ENCODE results near the gene TMEM80.

DNA sequence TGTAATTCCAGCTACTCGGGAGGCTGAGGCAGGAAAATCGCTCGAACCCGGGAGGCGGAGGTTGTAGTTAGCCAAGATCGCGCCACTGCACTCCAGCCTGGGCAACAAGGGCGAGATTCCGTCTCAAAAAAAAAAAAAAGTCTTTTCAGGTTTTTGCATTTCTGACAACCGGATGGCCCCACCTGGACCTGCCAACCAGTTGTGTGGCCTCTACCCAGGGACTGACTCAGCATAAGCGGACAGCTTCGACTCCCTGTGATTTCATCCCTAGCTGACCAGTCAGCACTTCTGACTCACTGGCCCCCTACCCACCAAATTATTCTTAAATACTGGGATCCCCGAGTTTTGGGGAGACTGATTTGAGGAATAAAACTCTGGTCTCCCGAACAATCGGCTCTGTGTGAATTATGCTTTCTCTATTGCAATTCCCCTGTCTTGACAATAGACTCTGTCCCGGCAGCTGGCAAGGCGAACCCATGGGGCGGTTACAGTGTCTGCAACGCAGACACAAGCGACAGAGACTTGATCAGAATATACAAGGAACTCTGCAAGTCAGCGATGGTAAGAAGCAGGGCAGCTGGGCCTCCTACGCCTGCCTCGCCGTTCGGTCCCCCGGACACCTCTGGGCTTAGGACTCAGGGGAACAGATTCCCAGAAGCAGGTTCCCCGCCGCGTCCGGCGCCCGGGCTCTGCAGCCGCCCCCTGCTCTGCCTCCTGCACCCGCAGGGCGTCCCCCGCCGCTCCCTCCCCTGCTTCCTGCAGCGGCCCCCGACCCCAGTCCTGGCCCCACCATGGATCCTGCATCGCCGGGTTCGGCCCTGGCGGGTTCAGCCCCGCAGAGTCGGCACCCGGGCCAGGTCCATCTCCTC, 50.9 kb downstream of the TMEM80 start:
- TF ChIP-seq, protein P1, sequence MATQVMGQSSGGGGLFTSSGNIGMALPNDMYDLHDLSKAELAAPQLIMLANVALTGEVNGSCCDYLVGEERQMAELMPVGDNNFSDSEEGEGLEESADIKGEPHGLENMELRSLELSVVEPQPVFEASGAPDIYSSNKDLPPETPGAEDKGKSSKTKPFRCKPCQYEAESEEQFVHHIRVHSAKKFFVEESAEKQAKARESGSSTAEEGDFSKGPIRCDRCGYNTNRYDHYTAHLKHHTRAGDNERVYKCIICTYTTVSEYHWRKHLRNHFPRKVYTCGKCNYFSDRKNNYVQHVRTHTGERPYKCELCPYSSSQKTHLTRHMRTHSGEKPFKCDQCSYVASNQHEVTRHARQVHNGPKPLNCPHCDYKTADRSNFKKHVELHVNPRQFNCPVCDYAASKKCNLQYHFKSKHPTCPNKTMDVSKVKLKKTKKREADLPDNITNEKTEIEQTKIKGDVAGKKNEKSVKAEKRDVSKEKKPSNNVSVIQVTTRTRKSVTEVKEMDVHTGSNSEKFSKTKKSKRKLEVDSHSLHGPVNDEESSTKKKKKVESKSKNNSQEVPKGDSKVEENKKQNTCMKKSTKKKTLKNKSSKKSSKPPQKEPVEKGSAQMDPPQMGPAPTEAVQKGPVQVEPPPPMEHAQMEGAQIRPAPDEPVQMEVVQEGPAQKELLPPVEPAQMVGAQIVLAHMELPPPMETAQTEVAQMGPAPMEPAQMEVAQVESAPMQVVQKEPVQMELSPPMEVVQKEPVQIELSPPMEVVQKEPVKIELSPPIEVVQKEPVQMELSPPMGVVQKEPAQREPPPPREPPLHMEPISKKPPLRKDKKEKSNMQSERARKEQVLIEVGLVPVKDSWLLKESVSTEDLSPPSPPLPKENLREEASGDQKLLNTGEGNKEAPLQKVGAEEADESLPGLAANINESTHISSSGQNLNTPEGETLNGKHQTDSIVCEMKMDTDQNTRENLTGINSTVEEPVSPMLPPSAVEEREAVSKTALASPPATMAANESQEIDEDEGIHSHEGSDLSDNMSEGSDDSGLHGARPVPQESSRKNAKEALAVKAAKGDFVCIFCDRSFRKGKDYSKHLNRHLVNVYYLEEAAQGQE (tag by site-specific recombination; IDR thresholded peaks at IDR 0.05): no peak
- TF ChIP-seq, protein P2, sequence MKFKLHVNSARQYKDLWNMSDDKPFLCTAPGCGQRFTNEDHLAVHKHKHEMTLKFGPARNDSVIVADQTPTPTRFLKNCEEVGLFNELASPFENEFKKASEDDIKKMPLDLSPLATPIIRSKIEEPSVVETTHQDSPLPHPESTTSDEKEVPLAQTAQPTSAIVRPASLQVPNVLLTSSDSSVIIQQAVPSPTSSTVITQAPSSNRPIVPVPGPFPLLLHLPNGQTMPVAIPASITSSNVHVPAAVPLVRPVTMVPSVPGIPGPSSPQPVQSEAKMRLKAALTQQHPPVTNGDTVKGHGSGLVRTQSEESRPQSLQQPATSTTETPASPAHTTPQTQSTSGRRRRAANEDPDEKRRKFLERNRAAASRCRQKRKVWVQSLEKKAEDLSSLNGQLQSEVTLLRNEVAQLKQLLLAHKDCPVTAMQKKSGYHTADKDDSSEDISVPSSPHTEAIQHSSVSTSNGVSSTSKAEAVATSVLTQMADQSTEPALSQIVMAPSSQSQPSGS (tag by site-specific recombination; IDR thresholded peaks at IDR 0.05; ENCODE audit: low read depth): no peak
- TF ChIP-seq ZNF830 (tag by site-specific recombination; IDR thresholded peaks at IDR 0.05; ENCODE audit: low read depth) (no peak), CTCF (tag by site-specific recombination; IDR thresholded peaks at IDR 0.05) (no peak), GLIS1 (tag by site-specific recombination; IDR thresholded peaks at IDR 0.05) (peak; percentile 38; the same call in 1 of the 2 replicates), ZFP41 (tag by site-specific recombination; IDR thresholded peaks at IDR 0.05; ENCODE audit: borderline replicate concordance) (no peak), SCRT1 (tag by site-specific recombination; IDR thresholded peaks at IDR 0.05; ENCODE audit: borderline replicate concordance) (no peak), ZNF16 (tag by site-specific recombination; IDR thresholded peaks at IDR 0.05; ENCODE audit: low read depth) (no peak), HOXA7 (CRISPR knock-in tag; IDR thresholded peaks at IDR 0.05; ENCODE audit: borderline replicate concordance) (no peak), ZBTB26 (tag by site-specific recombination; optimal IDR thresholded peaks at IDR 0.05) (no peak), ZNF530 (tag by site-specific recombination; IDR thresholded peaks at IDR 0.05; ENCODE audit: low read depth) (no peak), ZNF292 (tag by site-specific recombination; IDR thresholded peaks at IDR 0.05; ENCODE audit: borderline replicate concordance, low read depth) (no peak), AEBP2 (tag by site-specific recombination; IDR thresholded peaks at IDR 0.05; ENCODE audit: borderline replicate concordance) (no peak)
